ENCODE data around the gene AFF2.

The AFF2 gene

DNA sequence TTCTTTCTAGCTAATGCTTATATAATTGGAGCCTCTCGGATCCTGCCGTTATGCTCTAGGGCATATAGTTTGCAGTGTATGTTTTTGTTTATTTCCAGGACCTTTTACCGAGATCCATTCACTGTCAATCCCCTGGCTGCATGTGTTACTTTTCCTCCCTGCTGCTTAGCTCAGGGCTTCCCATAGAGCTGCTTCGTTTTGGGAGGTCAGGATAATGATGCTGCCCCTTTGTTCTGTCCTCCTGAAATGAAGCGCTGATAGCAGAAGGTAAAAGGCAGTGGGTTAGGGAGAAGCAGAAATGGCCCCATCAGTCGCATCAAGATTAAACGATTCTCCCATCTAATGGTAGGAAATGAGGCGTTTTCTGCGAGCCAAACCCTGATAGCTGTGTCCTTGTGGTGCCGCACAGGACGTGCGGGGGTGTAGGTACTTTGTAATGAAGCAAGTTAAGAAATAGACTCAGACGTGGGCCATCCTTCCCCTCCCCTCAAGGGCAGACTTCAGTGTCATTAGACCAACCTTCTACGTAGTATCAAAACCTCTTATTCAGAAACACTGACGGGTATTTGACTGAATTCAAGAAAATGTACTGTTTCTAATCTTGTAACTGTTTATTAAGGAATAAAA, 37.3 kb downstream of the AFF2 start:
- DNase-seq = no peak

- no peak for DNase-seq
These were observed 38.2 kb downstream of the AFF2 start for GRCh38 chrX:148538582-148538981.

GRCh38 chrX:148540114-148540513, 39.7 kb downstream of the AFF2 start:
- no peak for DNase-seq

GRCh38 chrX:148540671-148541583, 40.5 kb downstream of the AFF2 start:
- DNase-seq = no peak

DNA sequence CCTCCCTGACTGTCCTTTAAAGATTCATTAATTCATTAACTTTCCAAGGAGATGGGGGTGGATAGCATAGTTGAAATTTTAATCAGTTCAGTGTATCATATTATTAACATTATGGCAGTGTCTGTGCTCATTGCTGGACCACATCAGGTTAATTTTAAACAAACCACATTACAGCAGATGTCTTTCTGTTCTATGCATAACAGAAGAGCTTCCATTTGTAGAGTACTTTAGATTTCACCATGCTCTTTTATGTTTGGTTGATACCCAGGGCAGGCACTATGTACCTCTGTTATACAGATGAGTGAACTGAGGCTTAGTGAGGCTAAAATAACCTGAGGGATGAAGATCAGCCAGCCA, 41.1 kb downstream of the AFF2 start:
- no peak for DNase-seq

GRCh38 chrX:148542481-148543255, 42.3 kb downstream of the AFF2 start:
- DNase-seq = no peak

- no peak for DNase-seq
These were observed 52.4 kb downstream of the AFF2 start for GRCh38 chrX:148552775-148553174.

- DNase-seq = no peak
These were observed 54.7 kb downstream of the AFF2 start for GRCh38 chrX:148555101-148555500.

GRCh38 chrX:148555571-148556243, 55.3 kb downstream of the AFF2 start:
- DNase-seq = no peak

- no peak for DNase-seq
These were observed 56.1 kb downstream of the AFF2 start for GRCh38 chrX:148556498-148556897.

GRCh38 chrX:148562846-148563245, 62.4 kb downstream of the AFF2 start:
- no peak for DNase-seq

GRCh38 chrX:148567229-148567628, 66.8 kb downstream of the AFF2 start:
- no peak for DNase-seq

- no peak for DNase-seq
These were observed 67.4 kb downstream of the AFF2 start for GRCh38 chrX:148567779-148568178.

GRCh38 chrX:148568763-148569162, 68.3 kb downstream of the AFF2 start:
- DNase-seq = no peak

DNA sequence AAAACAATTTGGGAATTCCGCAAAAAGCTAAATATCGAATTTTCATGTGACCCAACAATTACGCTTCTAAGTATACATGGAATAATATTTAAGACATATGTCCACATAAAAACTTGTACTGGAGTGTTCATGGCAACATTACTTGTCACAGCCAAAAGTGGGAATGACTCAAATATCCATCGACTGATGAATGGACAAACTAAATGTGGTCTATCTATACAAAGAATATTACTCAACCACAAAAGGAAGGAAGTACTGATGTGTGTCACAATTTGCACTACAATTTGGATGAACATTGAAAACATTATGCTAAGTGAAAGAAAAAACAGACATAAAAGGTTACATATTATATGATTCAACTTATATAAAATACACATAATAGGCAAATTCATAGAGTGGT, 71.9 kb downstream of the AFF2 start:
- DNase-seq = no peak

GRCh38 chrX:148573119-148573518, 72.7 kb downstream of the AFF2 start:
- no peak for DNase-seq

DNA sequence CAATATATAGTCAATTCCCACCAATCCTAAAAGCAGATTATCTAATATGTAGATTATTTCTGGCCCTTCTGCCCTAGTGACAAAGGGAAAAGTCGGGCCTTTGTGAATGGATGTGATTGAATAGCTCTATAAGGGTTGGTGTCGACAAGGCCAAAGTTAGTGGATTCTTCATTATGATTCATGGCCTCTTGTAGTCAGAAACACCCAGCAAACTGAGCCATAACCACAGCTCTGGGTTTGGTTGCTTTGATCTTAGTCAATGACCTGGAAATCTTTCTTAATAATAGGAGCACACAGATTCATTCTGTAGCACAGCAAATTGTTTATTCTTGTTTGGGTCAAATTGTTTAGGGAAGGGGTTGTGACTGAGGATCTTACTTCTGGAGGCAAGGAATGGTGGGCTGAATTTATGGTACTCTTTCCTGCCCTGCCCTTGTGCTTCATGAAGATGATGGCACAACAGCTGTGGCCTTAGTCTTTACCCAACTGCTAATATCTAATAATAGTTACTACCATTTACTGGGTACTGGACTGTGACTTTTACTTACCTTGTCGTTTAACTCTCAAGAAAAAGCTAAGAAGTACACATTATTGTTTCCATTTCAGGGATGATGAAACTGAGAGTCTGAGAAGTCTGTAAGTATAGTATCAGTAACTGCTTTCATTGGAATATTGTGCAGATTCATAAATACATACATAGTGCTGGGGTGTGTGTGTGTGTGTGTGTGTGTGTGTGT, 74.0 kb downstream of the AFF2 start:
- DNase-seq = no peak

- DNase-seq = no peak
These were observed 76.0 kb downstream of the AFF2 start for GRCh38 chrX:148576396-148576795.

GRCh38 chrX:148577741-148578140, 77.3 kb downstream of the AFF2 start:
- DNase-seq = no peak

DNA sequence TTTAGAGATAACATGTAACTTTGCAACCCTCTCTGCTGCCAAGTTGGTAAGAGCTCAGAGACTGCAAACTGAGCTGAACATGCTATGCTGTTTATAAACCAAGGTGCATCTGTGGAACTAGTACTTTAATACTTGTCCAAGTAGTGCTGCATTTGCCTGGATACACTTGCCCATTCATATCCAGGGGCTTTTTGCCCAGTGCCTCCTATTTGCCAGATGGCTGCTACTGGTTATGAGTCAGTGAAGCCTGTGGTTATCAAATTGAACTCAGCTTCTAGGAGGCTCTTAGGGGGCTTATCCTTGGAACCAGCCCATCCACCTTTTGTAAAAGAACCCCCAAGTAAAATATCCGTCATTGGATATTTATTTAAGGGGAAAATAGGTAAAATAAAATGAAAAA, 79.6 kb downstream of the AFF2 start:
- DNase-seq = no peak

DNA sequence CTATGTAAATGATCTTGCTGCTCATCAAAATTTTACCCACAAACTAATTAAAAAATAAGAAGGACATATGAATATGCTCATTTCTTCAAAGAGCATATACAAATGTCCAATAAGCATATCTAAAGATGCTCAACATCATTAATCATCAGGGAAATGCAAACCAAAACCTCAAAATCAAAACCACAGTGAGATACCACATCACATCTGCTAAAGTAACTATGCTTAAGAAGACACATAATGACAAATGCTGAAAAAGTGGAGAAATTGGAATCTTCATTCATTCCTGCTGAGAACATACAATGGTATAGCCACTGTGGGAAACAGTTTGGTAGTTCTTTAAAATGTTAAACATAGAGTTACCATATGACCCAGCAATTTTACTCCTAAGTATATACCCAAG, 81.9 kb downstream of the AFF2 start:
- no peak for DNase-seq

- no peak for DNase-seq
These were observed 88.4 kb downstream of the AFF2 start for GRCh38 chrX:148588649-148589310.
